K562 (cell line): ENCODE measurements around the gene MVD.

Experiments used
- CCNT2 ChIP-seq: IDR thresholded peaks from 2 replicates; pipeline ENCODE4 v1.6.1; 2011; ENCODE audit warnings: borderline replicate concordance, low read depth, mild to moderate bottlenecking, moderate library complexity, mixed read lengths, low read length; ENCODE audit not compliant: insufficient read length; ENCODE audit errors: extremely low read depth
- CTCF ChIP-seq, 3 experiments: IDR thresholded peaks in 2 of 3; conservative IDR thresholded peaks in 1 of 3; 2 replicates each; pipeline ENCODE4 v1.5.1; 2011 to 2012; ENCODE audit warnings: low read length in 3 of 3, mild to moderate bottlenecking in 3 of 3, control low read depth in 2 of 3, improper control_type of control experiment in 1 of 3, inconsistent platforms in 1 of 3, low read depth in 1 of 3, mixed read lengths in 1 of 3, moderate library complexity in 1 of 3; ENCODE audit not compliant: insufficient read depth in 2 of 3
- HCFC1 ChIP-seq: IDR thresholded peaks from 2 replicates; pipeline ENCODE4 v1.6.1; 2012; ENCODE audit warnings: low read depth, low read length, improper control_type of control experiment
- HNRNPK ChIP-seq: fragments of 200-400 bp; formaldehyde crosslinking; IDR thresholded peaks from one replicate; pipeline ENCODE4 v1.6.1; 2018; ENCODE audit warnings: mild to moderate bottlenecking, low read depth, low read length; ENCODE audit not compliant: poor library complexity, severe bottlenecking
- MAX ChIP-seq: sonication (generic); formaldehyde crosslinking; IDR thresholded peaks from 2 replicates; pipeline ENCODE4 v1.9.0; 2022; ENCODE audit warnings: mild to moderate bottlenecking, missing genetic modification reagents
- MXI1 ChIP-seq: IDR thresholded peaks from 2 replicates; pipeline ENCODE4 v1.6.1; 2011; ENCODE audit warnings: low read depth, mild to moderate bottlenecking, improper control_type of control experiment, low read length
- PHB2 ChIP-seq: fragments of 450-650 bp; IDR thresholded peaks from 2 replicates; pipeline ENCODE4 v1.6.1; 2017; ENCODE audit warnings: low read depth
- PPARD ChIP-seq: fragments of 250-450 bp; sonication (Bioruptor Pico); IDR thresholded peaks from 2 replicates; pipeline ENCODE4 v1.8.0; 2022; ENCODE audit warnings: inconsistent platforms, mild to moderate bottlenecking, moderate library complexity
- YBX1 ChIP-seq: fragments of 450-650 bp; IDR thresholded peaks from 2 replicates; pipeline ENCODE4 v1.7.1; 2016; ENCODE audit warnings: mild to moderate bottlenecking
- ZNF507 ChIP-seq: conservative IDR thresholded peaks from 2 replicates; pipeline ENCODE4 v1.6.1; 2017; ENCODE audit warnings: missing genetic modification characterization, missing compliant biosample characterization
- ZNF695 ChIP-seq: fragments of 450-650 bp; formaldehyde crosslinking; IDR thresholded peaks from 2 replicates; pipeline ENCODE4 v1.4.0; 2020; ENCODE audit warnings: mild to moderate bottlenecking, moderate library complexity
- TF ChIP-seq, protein P1 (sequence below): fragments of 250-450 bp; sonication (Bioruptor Pico); IDR thresholded peaks from 2 replicates; pipeline ENCODE4 v1.6.1; 2021; ENCODE audit warnings: mild to moderate bottlenecking
- TF ChIP-seq, protein P2 (sequence below): fragments of 450-650 bp; formaldehyde crosslinking; IDR thresholded peaks from 2 replicates; pipeline ENCODE4 v1.4.0; 2020; ENCODE audit warnings: mild to moderate bottlenecking, moderate library complexity
- TF ChIP-seq, protein P3 (sequence below): sonication (generic); formaldehyde crosslinking; IDR thresholded peaks from 2 replicates; pipeline ENCODE4 v1.9.0; 2022; ENCODE audit warnings: mild to moderate bottlenecking, missing genetic modification reagents

DNA sequence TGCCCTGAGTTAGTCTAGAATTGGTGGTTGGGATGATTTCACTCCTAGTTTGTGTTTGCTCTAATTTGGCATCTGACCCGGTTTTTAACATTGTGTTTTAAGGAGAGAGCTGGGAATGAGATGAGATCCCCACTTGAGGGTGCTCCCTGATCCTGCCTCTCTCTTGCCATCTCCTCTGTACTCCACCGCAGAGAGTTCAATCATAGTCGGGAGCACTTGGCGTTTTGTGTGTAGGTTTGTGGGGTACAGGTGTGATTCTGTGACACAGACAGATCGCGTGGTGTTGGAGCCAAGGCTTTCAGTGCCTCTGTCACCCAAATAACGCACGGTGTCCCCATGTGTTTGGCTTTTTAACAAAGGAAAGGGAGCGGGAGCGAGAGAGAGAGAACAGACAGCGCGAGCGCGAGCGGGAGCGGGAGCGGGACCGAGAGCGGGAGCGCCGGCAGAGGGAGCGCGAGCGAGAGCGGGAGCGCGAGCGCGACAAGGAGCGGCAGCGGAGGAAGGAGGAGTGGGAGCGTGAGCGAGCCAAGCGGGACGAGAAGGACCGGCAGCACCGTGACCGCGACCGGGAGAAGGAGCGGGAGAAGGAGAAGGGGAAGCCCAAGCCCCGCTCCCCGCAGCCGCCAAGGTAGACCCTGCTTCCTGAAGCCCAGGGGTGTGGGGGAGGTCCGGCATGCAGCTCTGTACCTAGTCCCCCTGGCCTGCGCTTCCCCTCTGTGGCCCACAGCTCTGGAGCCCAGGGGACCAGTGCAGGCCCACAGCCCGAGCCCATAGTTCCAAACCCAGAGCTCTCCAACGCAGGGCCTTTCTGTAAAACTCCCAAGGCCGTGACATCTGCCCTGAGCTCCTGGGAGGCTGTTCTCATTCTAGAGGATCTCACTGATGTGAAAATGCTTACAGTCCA, 51.7 kb downstream of the MVD start:
- TF ChIP-seq, protein P1, sequence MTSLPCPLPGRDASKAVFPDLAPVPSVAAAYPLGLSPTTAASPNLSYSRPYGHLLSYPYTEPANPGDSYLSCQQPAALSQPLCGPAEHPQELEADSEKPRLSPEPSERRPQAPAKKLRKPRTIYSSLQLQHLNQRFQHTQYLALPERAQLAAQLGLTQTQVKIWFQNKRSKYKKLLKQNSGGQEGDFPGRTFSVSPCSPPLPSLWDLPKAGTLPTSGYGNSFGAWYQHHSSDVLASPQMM = no peak
- TF ChIP-seq MXI1 (no peak), CCNT2 (no peak), ZNF507 (tag) (no peak), CTCF (IDR thresholded peaks at IDR 0.05 in 2 of 3, conservative IDR thresholded peaks at IDR 0.05 in 1 of 3; ENCODE audit: insufficient read depth in 2 of 3, low read depth in 1 of 3, low read length in 3 of 3) (no peak), YBX1 (no peak), MAX (no peak), HNRNPK (no peak), HCFC1 (no peak), ZNF695 (CRISPR knock-in tag) (no peak), PHB2 (no peak), PPARD (CRISPR knock-in tag) (no peak)
- TF ChIP-seq, protein P2, sequence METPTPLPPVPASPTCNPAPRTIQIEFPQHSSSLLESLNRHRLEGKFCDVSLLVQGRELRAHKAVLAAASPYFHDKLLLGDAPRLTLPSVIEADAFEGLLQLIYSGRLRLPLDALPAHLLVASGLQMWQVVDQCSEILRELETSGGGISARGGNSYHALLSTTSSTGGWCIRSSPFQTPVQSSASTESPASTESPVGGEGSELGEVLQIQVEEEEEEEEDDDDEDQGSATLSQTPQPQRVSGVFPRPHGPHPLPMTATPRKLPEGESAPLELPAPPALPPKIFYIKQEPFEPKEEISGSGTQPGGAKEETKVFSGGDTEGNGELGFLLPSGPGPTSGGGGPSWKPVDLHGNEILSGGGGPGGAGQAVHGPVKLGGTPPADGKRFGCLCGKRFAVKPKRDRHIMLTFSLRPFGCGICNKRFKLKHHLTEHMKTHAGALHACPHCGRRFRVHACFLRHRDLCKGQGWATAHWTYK (CRISPR knock-in tag) = no peak
- TF ChIP-seq, protein P3, sequence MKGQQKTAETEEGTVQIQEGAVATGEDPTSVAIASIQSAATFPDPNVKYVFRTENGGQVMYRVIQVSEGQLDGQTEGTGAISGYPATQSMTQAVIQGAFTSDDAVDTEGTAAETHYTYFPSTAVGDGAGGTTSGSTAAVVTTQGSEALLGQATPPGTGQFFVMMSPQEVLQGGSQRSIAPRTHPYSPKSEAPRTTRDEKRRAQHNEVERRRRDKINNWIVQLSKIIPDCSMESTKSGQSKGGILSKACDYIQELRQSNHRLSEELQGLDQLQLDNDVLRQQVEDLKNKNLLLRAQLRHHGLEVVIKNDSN (CRISPR knock-in tag) = no peak
